CD14-positive monocyte (primary cell): ENCODE data around the gene MAGEB17. TPM values are rescaled to one million over a fixed set of nuclear protein-coding genes. Genes with fewer than 3 reads are reported as not detected.

ENCODE experiments used
- DNase-seq, 3 donors: peaks; one replicate each; pipeline ENCODE4 v3.0.0-alpha.2; 2011 to 2022
- H2AFZ ChIP-seq: 2 replicates; pipeline ENCODE4 v1.6.0; 2012; ENCODE audit warnings: mild to moderate bottlenecking, low read depth, low read length, inconsistent platforms; ENCODE audit not compliant: insufficient read depth, poor library complexity, severe bottlenecking
- H3K27ac ChIP-seq, 2 donors: 1 replicate in 1 of 2; 2 replicates in 1 of 2; pipeline ENCODE4 v1.5.1; 2012 to 2013; ENCODE audit warnings: low read length in 2 of 2, control low read depth in 1 of 2, inconsistent platforms in 1 of 2, low read depth in 1 of 2, mild to moderate bottlenecking in 1 of 2
- H3K27me3 ChIP-seq, 2 donors: one replicate each; pipeline versions ENCODE4 v1.6.0 to v1.6.1; 2011 to 2013; ENCODE audit warnings: low read length in 2 of 2; ENCODE audit not compliant: control insufficient read depth in 2 of 2, insufficient read depth in 2 of 2
- H3K36me3 ChIP-seq, 2 donors: replicated peaks in 1 of 2; 1 replicate in 1 of 2; 2 replicates in 1 of 2; pipeline versions ENCODE4 v1.5.1 to v1.6.1; 2012 to 2013; ENCODE audit warnings: low read length in 2 of 2, control low read depth in 1 of 2, inconsistent platforms in 1 of 2, mild to moderate bottlenecking in 1 of 2; ENCODE audit not compliant: insufficient read depth in 2 of 2, control insufficient read depth in 1 of 2
- H3K4me1 ChIP-seq, 2 donors: 1 replicate in 1 of 2; 2 replicates in 1 of 2; pipeline versions ENCODE4 v1.5.1 to v1.6.1; 2012 to 2013; ENCODE audit warnings: low read length in 2 of 2, control low read depth in 1 of 2, inconsistent platforms in 1 of 2, mild to moderate bottlenecking in 1 of 2, moderate library complexity in 1 of 2; ENCODE audit not compliant: insufficient read depth in 2 of 2, control insufficient read depth in 1 of 2
- H3K4me2 ChIP-seq: replicated peaks from 2 replicates; pipeline ENCODE3; 2012; ENCODE audit warnings: low read length, moderate library complexity, mild to moderate bottlenecking; ENCODE audit not compliant: poor library complexity, severe bottlenecking; ENCODE audit errors: extremely low read depth
- H3K4me3 ChIP-seq, 3 experiments: fragments of 200-600 bp in 1 of 3; sonication (generic) in 1 of 3; replicated peaks in 1 of 3; 1 replicate in 2 of 3; 2 replicates in 1 of 3; pipeline ENCODE4 v1.5.1; 2011 to 2013; ENCODE audit warnings: low read length in 3 of 3, mild to moderate bottlenecking in 3 of 3, control low read depth in 2 of 3, low read depth in 2 of 3, inconsistent platforms in 1 of 3, moderate library complexity in 1 of 3
- H3K79me2 ChIP-seq: 2 replicates; pipeline ENCODE4 v1.6.0; 2012; ENCODE audit warnings: mild to moderate bottlenecking, control low read depth, inconsistent platforms, low read length, moderate library complexity; ENCODE audit not compliant: insufficient read depth
- H3K9ac ChIP-seq: 2 replicates; pipeline ENCODE4 v1.6.0; 2017; ENCODE audit warnings: low read length, mild to moderate bottlenecking; ENCODE audit not compliant: insufficient read depth, poor library complexity, severe bottlenecking
- H3K9me3 ChIP-seq, 2 donors: replicated peaks in 1 of 2; 1 replicate in 1 of 2; 2 replicates in 1 of 2; pipeline versions ENCODE4 v1.5.1 to v1.6.1; 2012 to 2013; ENCODE audit warnings: low read length in 2 of 2, control low read depth in 1 of 2; ENCODE audit not compliant: control insufficient read depth in 1 of 2, insufficient read depth in 1 of 2
- H4K20me1 ChIP-seq: 2 replicates; pipeline ENCODE4 v1.6.0; 2012; ENCODE audit warnings: mild to moderate bottlenecking, low read length, control low read depth, moderate library complexity; ENCODE audit not compliant: insufficient read depth
- H3K27ac Mint-ChIP-seq, 7 donors: one replicate each; pipeline ENCODE4 v1.8.0; 2020; ENCODE audit warnings: mild to moderate bottlenecking in 7 of 7, mixed read lengths in 7 of 7, moderate library complexity in 6 of 7, inconsistent platforms in 2 of 7
- H3K27me3 Mint-ChIP-seq, 3 donors: one replicate each; pipeline ENCODE4 v1.8.0; 2021 to 2022; ENCODE audit warnings: low read depth in 3 of 3, mild to moderate bottlenecking in 3 of 3, mixed read lengths in 3 of 3, moderate library complexity in 3 of 3, inconsistent platforms in 1 of 3
- H3K36me3 Mint-ChIP-seq, 2 donors: one replicate each; pipeline ENCODE4 v1.8.0; 2020; ENCODE audit warnings: mixed read lengths in 2 of 2, inconsistent platforms in 1 of 2, mild to moderate bottlenecking in 1 of 2
- H3K4me1 Mint-ChIP-seq: one replicate; pipeline ENCODE4 v1.8.0; 2020; ENCODE audit warnings: mild to moderate bottlenecking, mixed read lengths
- H3K4me3 Mint-ChIP-seq, 2 donors: one replicate each; pipeline ENCODE4 v1.8.0; 2020; ENCODE audit warnings: mild to moderate bottlenecking in 2 of 2, mixed read lengths in 2 of 2, moderate library complexity in 1 of 2
- H3K9me3 Mint-ChIP-seq, 7 donors: one replicate each; pipeline ENCODE4 v1.8.0; 2020 to 2022; ENCODE audit warnings: mixed read lengths in 7 of 7, mild to moderate bottlenecking in 6 of 7, moderate library complexity in 6 of 7, inconsistent platforms in 2 of 7
- WGBS: methylation state at CpG from one replicate; pipeline ENCODE4 v1.1.5; 2013; ENCODE audit warnings: missing lambda C conversion rate; ENCODE audit not compliant: insufficient coverage; 5-methylcytosine and 5-hydroxymethylcytosine counted together
- intact Hi-C, 2 donors: fragments of 100-400 bp; cut with micrococcal nuclease; formaldehyde crosslinking; loops; one replicate each; pipeline versions ENCODE4 v1.15.0 to v1.15.1; 2023
- polyA plus RNA-seq, 3 donors: library from polyadenylated mRNA; depleted of rRNA in 1 of 3; unstranded in 2 of 3; stranded (reverse) in 1 of 3; fragments of 300-500 nt in 2 of 3; fragments of >200 nt in 1 of 3; fragmentation: Illumina TruSeq in 2 of 3; gene quantifications; 1 replicate in 2 of 3; 2 replicates in 1 of 3; pipeline ENCODE4 v1.2.3, GENCODE V29; 2012 to 2021
- TF ChIP-seq, protein P1 (sequence below): fragments of 200-600 bp; IDR thresholded peaks from one replicate; pipeline ENCODE4 v1.8.0; 2022; ENCODE audit warnings: antibody characterized with exemption, mild to moderate bottlenecking

Gene MAGEB17
- polyA plus RNA-seq, 3 donors, result 0.13 TPM; not detected in 2

DNA sequence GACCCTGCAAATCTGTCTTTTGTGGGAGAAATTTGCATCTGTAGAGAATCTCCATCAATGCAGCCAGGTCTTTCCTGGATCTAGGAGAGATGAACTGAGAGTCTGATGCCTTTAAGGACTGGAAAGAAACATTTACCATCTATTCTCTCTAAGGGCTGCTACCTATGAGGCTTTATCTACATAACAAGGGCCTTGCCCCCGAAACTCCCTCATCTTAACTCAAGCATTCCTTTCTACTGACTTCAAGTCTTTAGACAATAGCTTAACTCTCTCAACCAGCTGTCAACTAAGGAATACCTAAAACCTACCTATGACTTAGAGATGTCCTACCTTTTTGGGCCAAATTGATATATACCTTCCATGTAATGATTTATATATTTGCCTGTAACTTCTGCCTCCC, 32.1 kb downstream of the MAGEB17 start:
- H3K79me2 ChIP-seq, result no peaks in the 10 kb centered on the region
- peaks cover 0 to 40% of the 10 kb centered on the region in 2 donors for H3K27me3 ChIP-seq
- TF ChIP-seq, protein P1, sequence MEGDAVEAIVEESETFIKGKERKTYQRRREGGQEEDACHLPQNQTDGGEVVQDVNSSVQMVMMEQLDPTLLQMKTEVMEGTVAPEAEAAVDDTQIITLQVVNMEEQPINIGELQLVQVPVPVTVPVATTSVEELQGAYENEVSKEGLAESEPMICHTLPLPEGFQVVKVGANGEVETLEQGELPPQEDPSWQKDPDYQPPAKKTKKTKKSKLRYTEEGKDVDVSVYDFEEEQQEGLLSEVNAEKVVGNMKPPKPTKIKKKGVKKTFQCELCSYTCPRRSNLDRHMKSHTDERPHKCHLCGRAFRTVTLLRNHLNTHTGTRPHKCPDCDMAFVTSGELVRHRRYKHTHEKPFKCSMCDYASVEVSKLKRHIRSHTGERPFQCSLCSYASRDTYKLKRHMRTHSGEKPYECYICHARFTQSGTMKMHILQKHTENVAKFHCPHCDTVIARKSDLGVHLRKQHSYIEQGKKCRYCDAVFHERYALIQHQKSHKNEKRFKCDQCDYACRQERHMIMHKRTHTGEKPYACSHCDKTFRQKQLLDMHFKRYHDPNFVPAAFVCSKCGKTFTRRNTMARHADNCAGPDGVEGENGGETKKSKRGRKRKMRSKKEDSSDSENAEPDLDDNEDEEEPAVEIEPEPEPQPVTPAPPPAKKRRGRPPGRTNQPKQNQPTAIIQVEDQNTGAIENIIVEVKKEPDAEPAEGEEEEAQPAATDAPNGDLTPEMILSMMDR, result no peak
- no peaks in the 10 kb centered on the region for H3K9me3 ChIP-seq
- no peak for DNase-seq
- Mint-ChIP-seq H3K4me3 (no peak overlapping the region), H3K9me3 (peaks cover 0 to 3% (median 0%) of the 10 kb centered on the region in 7 donors), H3K4me1 (no peaks in the 10 kb centered on the region), H3K36me3 (no peaks in the 10 kb centered on the region), H3K27ac (no peak overlapping the region), H3K27me3 (peaks cover 4 to 18% (median 15%) of the 10 kb centered on the region in 3 donors)
- H3K36me3 ChIP-seq, result no peaks in the 10 kb centered on the region
- no peaks in the 10 kb centered on the region for H4K20me1 ChIP-seq
- no peak overlapping the region for H3K9ac ChIP-seq
- H3K4me1 ChIP-seq, result no peaks in the 10 kb centered on the region
- no CpG with 5 or more reads among the region's 1 CpG for WGBS
- intact Hi-C loops, result no loop called here
- H2AFZ ChIP-seq, result no peak overlapping the region
- H3K4me2 ChIP-seq, result no peak overlapping the region
- H3K27ac ChIP-seq, result no peak overlapping the region
- H3K4me3 ChIP-seq, result no peak overlapping the region

DNA sequence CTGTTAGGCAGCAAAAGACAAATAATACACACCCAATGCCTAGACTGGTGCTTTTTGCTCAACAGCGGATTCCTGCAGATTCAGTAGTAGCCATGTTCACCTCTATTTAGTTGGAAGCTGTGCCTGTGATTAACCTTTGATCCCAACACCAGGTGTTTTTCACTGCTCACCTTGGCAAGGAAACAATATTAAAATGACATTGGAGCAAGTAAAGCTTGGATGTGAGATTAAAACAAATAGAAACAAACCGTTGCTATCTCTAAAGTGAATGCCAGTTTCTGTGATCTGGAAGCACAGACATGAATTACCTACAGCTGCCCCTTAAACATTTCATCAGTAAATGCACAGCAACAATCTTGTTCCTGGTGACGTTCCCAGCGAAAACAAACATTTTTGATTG, 35.7 kb downstream of the MAGEB17 start:
- intact Hi-C loops, result no loop called here

More for the DNA sequence above, 35.7 kb downstream of the MAGEB17 start:
- peaks cover 3 to 19% (median 10%) of the 10 kb centered on the region in 3 donors for H3K27me3 Mint-ChIP-seq
- Histone ChIP-seq H4K20me1 (no peaks in the 10 kb centered on the region), H3K4me3 (no peak overlapping the region), H3K79me2 (no peaks in the 10 kb centered on the region), H3K27ac (no peak overlapping the region), H3K4me1 (no peaks in the 10 kb centered on the region), H3K27me3 (peaks cover 0 to 38% of the 10 kb centered on the region in 2 donors), H3K4me2 (no peak overlapping the region), H3K36me3 (no peaks in the 10 kb centered on the region), H3K9me3 (no peaks in the 10 kb centered on the region), H2AFZ (no peak overlapping the region), H3K9ac (no peak overlapping the region)
- H3K36me3 Mint-ChIP-seq, result no peaks in the 10 kb centered on the region
- TF ChIP-seq, protein P1, result no peak
- H3K9me3 Mint-ChIP-seq, result peaks cover 0 to 3% (median 0%) of the 10 kb centered on the region in 7 donors
- 83% methylated on average over 1 of the region's 4 CpGs for WGBS
- no peaks in the 10 kb centered on the region for H3K4me1 Mint-ChIP-seq
- no peak for DNase-seq
- no peak overlapping the region for H3K27ac Mint-ChIP-seq
- H3K4me3 Mint-ChIP-seq, result no peak overlapping the region
